Measurements from ENCODE around the gene MKLN1.
A peak's percentile ranks its signal among the peaks of the same experiment; 100 is the strongest.
"Not testable (repeated sequence)": the region's sequence is repeated elsewhere in the genome, so short reads cannot be mapped to it uniquely, and the experiment has no call there.

MKLN1 gene

DNA sequence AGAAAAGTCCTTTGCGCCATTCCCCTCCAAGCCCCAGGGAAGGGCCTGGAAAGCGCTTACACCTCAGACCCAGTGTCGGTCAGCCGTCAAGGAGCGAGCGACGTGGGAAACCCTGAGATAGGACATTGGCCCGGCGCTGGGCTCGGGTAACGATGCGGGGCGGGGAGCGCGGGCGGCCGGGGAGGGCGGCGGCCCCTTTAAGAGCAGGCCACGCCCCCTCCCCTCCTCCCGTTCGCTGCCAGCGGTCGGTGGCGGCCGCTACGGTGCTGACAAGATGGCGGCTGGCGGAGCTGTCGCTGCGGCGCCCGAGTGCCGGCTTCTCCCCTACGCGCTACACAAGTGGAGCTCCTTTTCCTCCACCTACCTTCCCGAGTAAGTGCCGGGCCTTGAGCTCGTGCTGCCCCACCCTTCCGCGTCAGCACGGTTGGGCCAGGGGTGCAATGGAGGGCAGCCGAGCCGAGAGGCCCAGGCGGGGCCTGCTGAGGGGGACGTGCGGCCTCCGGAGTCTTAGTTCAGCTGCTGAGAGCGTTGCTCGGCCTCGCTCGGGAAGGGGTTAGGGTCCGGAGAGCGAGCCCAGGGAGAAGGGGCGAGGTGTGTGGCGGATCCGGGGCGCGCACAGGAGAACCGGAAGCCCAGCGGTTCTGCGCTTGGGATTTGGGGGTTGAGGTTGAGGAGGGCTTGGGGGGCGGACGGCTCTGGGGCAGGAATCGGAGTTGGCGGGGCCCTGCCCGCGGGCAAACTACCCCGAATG lies at the start of gene MKLN1:
TSS of gene MKLN1 (plus strand) at position 251 of the 751 bp plus-strand sequence. CDS start at position 275, 24 bp downstream.
- peak; percentile 80 for DNase-seq (ENCODE audit: low read depth)

DNA sequence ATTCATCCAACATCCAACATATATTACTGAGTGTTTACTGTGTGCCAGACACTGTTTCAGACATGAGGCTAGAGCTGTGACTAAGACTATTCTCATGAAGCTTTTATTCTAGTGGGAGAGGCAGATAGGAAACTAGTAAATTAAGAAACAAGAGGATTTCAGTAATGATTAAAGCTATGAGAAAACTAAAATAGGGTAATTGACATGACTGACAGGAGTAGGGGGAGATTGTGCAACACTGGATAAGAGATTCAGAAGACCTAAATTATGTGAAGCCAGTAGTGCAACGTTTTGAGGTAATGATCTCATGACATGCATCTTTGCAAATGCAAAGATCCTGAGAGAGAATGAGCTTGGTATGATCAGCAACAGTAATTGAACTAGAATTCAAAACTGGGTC lies 48.6 kb upstream of the MKLN1 start:
- DNase-seq (ENCODE audit: low read depth), result no peak

DNA sequence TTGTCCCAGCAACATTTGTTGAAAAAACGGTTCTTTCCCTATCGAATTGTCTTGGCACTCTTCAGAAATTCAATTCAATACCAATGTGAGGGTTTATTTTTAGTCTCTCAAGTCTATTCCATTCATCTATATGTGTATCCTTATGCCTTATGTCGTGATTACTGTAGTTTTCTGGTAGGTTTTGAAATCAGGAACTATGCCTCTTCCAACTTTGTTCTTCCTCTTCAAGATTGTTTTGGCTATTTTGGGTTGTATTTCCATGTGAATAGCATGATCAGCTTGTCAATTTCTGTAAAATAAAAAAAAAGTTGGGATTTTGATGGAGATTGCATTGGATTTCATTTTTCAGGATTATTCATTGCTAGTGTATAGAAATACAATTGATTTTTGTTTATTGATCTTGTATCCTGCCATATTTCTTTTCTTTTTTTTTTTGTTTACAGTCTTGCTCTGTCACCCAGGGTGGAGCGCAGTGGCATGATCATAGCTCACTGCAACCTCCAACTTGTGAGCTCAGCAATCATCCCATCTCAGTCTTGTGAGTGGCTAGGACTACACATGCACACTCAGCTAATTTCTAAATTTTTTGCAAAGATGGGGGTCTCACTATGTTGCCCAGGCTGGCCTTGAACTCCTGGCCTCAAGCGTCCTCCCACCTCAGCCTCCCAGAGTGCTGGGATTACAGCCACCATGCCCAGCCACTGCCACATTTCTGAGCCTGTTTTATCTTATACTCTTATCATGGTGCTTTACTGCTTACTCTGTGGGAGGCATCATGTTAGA lies 46.2 kb upstream of the MKLN1 start:
- DNase-seq (ENCODE audit: low read depth), result no peak

DNA sequence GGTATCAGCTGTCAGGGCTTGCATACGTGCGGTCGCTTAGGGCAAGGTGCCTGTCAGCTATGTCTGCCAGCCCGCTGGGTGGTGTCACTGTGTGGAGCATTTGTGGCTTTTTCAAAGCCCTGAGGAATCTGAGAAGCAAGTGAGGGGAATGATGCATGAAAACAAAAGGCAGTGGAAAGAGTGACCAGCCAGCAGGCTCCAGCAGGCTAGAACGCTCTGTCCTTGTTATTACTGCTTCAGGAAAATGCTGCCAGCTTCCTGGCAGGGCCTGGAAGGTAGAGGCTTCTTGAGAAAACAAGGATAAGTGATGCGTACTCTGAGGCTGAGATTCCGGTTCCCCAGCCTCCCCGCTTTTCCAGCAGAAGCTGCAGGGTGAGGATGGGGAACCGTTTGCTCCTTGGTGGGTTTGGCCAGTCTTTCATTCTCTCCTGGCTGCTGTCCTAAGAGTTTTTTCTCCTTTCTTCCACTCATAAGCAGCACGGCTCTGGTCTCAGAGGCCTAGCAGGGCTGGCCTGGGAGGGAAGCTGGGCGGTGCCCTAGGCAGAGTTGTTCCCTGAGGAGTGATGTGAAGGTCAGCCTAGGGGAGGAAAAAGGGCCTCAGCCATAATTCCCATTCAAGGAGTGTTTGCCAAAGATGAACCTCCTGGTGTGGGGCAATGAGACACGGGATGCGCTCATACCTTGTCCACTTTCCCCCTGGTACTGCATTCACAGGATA lies 42.8 kb upstream of the MKLN1 start:
- DNase-seq (ENCODE audit: low read depth), result no peak

DNA sequence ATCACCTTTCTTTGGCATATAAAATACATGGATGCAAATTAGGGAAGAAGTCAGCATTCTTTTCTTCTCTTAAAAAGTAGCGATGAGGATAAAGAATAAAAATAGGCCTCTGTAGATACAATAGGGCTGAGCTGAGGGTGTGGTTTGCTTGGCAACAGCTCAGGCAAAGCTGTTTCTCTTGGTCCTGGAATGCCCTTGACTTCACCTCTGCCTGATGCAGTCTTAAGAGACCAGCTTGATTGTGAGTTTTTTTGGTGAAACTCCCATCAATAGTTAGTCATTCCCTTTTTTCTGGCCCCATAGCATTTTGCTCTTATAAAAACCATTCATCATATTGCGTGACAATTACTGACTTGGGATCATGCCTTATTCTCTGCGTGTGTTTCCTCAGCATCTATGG lies 42.1 kb upstream of the MKLN1 start:
- DNase-seq (ENCODE audit: low read depth), result no peak

DNA sequence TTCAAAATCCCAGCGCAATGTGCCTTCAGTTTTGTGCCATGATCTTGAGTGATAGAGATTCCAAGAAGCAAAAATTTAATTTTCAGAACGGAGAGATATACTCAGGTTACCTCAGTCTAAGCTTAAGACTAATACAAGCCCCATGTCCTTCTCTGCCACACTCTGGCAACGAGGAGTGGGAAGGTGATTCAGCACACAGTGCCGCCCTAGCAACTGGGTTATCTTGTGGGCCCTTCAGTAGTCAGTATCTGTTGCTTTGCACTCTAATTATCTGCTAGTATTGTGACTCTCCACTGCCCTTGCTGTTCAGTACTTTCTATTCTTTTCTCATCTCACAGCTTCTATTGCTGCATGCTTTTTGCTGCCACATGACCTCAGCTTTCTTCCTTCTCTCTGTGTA lies 39.2 kb upstream of the MKLN1 start:
- no peak for DNase-seq (ENCODE audit: low read depth)

DNA sequence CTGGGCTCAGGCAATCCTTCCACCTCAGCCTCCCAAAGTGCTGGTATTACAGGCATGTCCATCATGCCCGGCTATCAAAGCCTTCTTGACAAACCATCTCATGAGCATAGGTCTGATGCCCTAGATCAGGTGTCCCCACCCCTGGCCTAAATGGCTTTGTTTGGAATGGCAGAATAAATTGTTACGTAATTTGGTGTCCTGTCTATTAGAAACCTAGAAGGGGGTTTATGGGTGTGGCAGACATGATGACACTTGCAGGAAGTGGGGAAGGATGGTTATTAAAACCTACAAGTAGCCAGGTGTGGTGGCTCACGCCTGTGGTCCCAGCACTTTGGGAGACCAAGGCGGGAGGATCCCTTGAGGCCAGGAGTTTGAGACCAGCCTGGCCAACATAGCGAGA lies 38.6 kb upstream of the MKLN1 start:
- DNase-seq (ENCODE audit: low read depth), result no peak

DNA sequence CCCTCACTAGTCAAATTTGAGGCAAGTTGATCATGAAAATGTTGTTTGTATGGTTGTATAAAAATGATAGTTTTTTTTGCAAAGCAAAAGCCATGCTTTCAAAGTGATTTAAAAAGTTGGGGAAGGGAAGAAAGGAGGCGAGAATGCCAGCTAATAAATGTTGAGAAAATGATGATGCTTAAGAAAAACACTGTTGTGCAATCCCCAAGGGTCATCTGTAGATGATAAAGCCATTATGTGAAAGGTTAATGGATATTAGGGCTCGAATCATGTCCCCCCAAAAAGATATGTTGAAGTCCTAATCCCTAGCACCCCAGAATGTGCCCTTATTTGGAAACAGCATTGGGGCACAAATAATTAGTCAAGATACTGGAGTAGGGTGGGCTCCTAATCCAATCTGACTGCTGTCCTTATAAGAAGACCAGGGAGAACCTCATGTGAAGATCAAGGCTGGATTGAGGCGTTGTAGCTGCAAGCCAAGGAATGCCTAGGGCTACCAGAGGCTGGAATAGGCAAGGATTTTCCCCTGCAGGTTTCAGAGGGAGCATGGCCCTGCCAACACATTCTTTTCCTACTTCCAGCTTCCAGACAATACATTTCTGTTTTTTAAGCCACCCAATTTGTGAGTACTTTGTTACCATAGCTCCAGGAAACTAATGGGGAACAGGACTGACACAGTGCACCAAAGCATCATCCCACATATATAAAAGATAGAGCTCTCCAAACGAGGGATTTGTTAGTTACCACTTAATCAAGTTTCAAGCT lies 35.4 kb upstream of the MKLN1 start:
- DNase-seq (ENCODE audit: low read depth), result no peak

DNA sequence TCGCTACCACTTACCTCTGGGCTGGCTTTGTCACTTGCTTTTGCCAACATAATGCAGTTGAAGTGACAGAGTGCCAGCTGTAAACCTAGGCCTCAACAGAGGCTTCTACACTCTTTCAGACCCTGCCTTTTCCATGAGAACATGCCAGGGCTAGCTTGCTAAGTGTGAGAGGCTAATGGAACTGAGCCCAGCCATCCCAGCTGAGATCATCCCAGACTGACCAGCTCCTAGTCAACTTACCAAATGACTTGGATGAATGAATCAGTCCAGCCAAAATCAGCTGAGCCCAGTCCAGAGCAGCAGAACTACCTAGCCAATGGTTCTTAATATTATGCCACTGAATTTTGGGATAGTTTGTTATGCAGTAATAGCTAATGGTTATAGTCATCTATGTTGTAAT lies 34.7 kb upstream of the MKLN1 start:
- no peak for DNase-seq (ENCODE audit: low read depth)

DNA sequence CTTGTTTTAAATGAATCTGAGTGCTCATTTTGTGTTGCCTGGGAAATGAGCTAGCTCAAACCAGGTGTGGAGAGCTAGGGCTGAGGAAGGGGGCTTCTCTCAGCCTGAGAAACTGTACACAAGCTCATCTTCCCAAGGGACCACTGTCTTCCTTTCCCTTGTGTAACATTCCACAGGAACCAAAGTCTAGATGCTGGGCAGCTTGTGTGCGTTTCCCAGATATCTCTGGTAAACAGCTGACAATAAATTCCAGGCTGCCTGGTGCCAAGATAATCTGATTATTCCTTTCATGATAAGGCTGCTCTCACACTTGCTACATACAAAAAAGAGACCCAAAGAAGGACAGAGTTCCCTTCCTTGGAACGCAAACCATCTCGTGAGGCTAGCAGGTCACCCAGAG lies 33.1 kb upstream of the MKLN1 start:
- DNase-seq (ENCODE audit: low read depth), result no peak

DNA sequence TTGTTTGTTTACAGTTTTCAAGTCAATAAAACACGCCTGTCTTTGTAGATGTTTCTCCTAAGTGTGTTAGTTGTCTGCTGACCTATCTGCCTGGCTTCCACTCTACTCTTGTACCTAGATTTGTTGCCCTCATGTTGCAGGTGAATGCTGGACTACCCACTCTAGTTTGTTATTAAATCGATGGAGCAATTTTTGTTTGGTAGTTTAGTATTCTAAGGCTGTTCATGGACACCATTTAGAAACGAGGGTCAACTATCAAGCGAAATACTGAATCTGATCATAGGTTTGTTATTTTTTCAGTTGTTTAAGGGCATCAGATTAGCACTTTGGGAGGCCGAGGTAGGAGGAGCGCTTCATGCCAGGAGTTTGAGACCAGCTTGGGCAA lies 29.1 kb upstream of the MKLN1 start:
- no peak for DNase-seq (ENCODE audit: low read depth)

DNA sequence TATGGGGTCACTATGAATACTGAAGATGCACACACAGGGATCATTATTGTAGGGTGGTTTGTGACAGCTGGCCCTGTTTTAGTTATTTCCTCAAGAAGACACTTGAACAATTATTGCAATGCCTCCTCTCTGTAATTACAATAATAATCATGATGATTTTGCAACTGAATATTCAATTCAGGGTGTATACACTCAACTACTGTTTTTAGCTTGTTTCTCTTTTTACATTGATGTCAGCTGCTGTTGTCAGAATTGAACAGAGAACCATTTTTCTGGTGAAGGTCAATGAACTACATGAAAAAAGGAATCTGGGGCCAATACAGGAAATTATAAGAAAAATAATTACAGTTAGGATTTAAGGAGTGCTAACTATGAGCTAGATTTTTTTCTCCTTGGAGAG lies 28.6 kb upstream of the MKLN1 start:
- DNase-seq (ENCODE audit: low read depth), result no peak

DNA sequence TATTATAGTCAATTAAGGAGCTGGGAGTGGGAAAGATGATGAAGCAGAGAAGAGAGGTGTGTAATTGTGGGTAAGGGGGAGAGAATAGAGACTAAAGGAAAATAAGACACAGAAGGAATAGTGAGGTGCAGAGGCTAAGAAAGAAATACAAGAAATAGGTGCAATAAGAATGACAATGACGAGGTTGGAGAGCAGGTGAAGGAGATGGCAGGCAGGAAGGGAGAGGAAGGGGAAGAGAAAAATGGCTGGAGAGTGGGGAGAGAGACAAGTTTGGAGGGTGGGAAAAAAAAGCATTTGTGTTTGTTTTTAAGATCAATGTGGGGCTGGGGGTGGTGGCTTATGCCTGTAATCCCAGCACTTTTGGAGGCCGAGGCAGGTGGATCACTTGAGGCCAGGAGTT lies 27.6 kb upstream of the MKLN1 start:
- no peak for DNase-seq (ENCODE audit: low read depth)

DNA sequence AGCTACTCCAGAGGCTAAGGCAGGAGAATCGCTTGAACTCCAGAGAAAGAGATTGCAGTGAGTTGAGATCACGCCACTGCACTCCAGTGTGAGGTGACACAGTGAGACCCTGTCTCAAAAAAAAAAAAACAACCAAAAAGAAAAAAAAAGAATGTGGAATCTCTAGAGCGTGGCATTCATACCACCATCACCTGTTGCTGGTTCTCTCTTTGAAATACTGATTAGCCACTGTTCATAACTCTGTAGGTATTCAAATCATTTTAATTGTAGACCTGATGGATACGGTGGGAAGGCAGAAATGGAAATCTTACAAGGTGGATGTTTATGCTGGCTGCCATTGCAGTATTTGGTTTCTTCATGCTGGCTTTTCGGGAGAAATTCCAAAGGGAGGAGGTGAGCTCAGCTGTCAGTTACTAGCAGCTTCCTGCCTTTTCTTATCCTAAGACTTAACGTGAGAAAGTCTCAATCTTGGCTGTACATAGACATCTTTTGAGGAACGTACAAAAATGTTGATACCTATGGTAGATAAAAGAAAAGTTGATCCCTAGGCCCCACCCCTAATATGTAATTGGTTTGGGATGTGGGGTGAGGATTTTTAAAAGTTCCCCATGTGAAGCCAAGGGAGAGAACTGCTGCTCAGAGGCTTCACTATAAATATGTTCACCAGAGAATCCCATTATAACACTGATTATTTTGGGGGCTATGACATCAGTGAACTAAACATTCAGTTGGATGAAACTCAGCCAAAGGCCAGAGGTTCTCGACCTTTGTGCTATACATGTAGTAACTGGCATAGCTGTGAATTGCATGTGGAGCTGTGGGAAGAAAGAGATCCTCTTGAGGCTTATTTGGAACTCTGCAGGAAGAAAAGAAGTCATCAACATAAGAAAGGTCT lies 26.9 kb upstream of the MKLN1 start:
- no peak for DNase-seq (ENCODE audit: low read depth)

DNA sequence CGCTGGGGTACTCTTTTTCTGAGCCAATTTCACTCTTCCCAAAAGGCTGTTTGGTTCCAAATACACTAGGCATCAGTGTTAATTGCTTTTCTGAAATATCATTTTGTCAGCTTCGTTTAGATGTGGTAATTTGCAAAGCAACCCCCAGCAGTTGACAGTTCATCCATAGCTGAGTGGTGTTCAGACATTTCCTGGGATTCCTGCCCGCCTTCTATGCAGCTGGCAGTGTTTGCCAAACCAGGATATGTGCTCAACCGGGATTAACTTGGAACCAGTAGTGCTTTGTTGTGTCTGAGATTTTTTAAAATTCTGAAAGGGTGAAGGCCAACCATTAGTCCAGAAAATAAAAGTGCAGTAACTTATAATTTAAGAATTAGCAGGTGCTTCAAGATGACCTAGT lies 25.2 kb upstream of the MKLN1 start:
- no peak for DNase-seq (ENCODE audit: low read depth)

DNA sequence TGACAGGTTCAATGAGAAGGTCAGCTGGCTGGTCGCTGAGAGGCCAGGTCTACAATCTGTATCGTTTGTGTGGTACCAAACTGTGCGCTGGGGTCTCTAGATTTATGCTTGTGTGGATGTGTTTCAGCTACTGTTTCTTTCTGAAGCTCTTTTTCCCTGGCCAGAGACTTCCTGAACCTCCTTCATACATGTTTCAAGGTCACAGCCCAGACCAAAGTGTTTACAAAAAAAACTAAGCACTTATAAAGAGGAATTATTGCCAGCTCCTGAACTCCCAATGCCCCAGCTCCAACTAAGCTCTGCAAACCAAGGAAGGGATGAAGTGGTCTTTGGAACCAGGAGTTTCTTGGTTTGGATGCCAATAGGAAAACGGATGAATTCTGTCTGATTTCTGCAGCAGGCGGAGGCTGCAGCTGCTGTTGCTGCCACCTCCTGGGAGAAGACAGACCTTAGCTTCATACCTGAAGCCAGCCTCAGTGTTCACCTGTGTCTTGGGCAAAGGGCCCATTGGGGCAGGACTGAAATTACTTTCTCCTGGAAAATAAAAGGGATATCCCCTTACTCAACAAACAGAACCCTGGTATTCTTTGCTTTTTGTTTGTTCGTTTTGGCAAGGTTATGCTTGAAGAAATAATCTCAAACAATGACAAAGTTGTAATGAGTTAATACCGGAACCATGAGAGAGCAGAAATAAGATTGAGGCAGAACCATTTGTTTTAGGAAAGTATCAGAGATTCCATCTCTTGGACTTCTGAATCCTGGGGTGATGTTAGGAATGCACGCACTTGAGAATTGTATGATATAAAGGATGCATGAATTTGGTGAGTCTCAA lies 24.6 kb upstream of the MKLN1 start:
- peak; percentile 5 for DNase-seq (ENCODE audit: low read depth)

DNA sequence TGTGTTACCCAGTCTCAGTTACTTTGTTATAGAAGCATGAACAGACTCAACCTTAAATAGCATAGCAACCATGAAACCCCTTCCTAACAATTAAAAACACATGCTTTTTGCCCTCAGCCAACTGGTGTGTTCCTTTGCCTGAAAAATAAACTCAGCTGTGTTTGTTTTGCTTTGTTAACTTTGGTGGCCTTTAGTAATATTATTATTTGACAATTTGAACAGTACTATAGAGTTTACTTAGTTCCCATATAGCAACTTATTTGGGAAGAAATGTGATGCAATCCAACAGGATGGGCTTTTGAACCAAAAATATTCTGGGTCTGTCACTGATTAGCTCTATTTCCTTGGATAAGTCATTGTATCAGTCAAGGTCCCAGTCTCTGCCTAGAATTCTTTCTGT lies 22.5 kb upstream of the MKLN1 start:
- DNase-seq (ENCODE audit: low read depth), result no peak

DNA sequence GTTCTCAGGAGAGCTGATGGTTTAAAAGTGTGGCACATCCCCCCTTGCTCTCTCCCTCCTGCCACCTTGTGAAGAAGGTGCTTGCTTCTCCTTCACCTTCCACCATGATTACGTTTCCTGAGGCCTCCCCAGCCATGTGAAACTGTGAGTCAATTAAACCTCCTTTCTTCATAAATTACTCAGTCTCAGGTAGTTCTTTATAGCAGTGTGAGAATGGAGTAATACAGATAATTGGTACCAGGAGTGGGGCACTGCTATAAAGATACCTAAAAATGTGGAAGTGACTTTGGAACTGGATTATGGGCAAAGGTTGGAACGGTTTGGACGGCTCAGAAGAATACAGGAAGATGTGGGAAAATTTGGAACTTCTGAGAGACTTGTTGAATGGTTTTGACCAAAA lies 21.6 kb upstream of the MKLN1 start:
- DNase-seq (ENCODE audit: low read depth), result not testable (repeated sequence)

DNA sequence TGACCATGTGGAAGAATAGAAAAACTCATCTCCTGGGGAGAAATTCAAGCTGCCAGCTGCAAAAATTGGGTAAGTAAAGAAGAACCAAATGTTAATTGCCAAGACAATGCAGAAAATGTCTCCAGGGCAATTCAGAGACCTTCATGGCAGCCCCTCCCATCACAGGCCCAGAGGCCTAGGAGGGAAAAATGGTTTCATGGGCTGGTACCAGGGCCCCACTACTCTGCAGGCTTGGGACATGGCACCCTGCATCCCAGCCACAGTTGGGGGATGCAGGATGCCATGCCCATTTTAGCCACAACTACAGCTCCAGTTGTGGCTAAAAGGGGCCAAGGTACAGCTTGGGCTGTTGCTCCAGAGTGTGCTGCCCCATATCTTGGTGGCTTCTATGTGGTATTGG lies 20.9 kb upstream of the MKLN1 start:
- DNase-seq (ENCODE audit: low read depth), result no peak

DNA sequence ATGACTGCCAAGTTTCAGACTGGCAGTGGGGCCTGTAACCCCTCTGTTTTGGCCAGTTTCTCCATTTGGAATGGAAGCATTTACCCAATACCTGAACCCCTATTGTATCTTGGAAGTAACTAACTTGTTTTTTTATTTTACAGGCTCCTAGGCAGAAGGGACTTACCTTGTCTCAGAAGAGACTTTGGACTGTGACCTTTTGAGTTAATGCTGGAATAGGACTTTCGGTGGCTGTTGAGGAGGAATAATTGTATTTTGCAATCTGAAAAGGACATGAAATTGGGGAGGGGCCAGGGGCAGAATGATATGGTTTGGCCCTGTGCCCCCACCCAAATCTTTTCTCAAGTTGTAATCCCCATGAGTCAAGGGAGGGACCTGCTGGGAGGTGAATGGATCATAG lies 20.0 kb upstream of the MKLN1 start:
- DNase-seq (ENCODE audit: low read depth), result no peak

Data from activated T-helper 1 cell treated with Interleukin-2 at 50 U/mL for 16 hours (primary cell).